ENCODE data around the gene ATP1A3. TPM values are rescaled to one million over a fixed set of nuclear protein-coding genes. Genes with fewer than 3 reads are reported as not detected.
A peak's percentile ranks its signal among the peaks of the same experiment; 100 is the strongest.

ATP1A3 gene
- total and polyA plus RNA-seq, 8 donors: 0.09 to 1.2 (median 0.32) TPM

- FAIRE-seq: peak; percentile 74
Measured at GRCh38 chr19:41957838-41958366, 36.1 kb downstream of the ATP1A3 start.

GRCh38 chr19:41957161-41957837 lies 36.7 kb downstream of the ATP1A3 start:
- ATAC-seq (no peak), FAIRE-seq (no peak), DNase-seq (no peak)
- no peak for TF ChIP-seq CTCF (IDR thresholded peaks at IDR 0.05)
- 73 to 84% methylated on average over 11 of the region's 11 CpGs for WGBS, 2 donors
- intact Hi-C loops (cut with DNase I): no loop called here
- peaks cover 0 to 4% (median 0%) of the 10 kb centered on the region in 3 donors for H3K4me1 ChIP-seq
- no peak overlapping the region for H3K4me3 ChIP-seq
- H3K27ac ChIP-seq: peak overlapping the region in 1 of 4 donors; percentile 87
- no peaks in the 10 kb centered on the region for H3K36me3 ChIP-seq
- no peaks in the 10 kb centered on the region for H3K9me3 ChIP-seq
- no peaks in the 10 kb centered on the region for H3K27me3 ChIP-seq

More at GRCh38 chr19:41957838-41958366, 36.1 kb downstream of the ATP1A3 start:
- WGBS, 2 donors: 5 to 6% methylated on average over 10 of the region's 10 CpGs
- DNase-seq (peak; percentile 73 to 91 (median 82)), ATAC-seq (peak; percentile 83 to 90 (median 84))
- Histone ChIP-seq H3K36me3 (no peaks in the 10 kb centered on the region), H3K27ac (peak overlapping the region; percentile 73 to 87 (median 83)), H3K9me3 (no peaks in the 10 kb centered on the region), H3K4me1 (peaks cover 0 to 4% (median 0%) of the 10 kb centered on the region in 3 donors), H3K4me3 (peak overlapping the region; percentile 75 to 94 (median 80)), H3K27me3 (no peaks in the 10 kb centered on the region)
- TF ChIP-seq CTCF (IDR thresholded peaks at IDR 0.05): peak; percentile 74 to 89 (median 82)
- intact Hi-C loops (cut with DNase I): no loop called here

GRCh38 chr19:41956621-41957020 lies 37.4 kb downstream of the ATP1A3 start:
- intact Hi-C loops (cut with DNase I): no loop called here
- H3K27me3 ChIP-seq: no peaks in the 10 kb centered on the region
- no peaks in the 10 kb centered on the region for H3K9me3 ChIP-seq
- H3K27ac ChIP-seq: no peak overlapping the region
- H3K4me1 ChIP-seq: peaks cover 0 to 4% (median 0%) of the 10 kb centered on the region in 3 donors
- H3K4me3 ChIP-seq: no peak overlapping the region
- ATAC-seq (no peak), DNase-seq (no peak), FAIRE-seq (no peak)
- TF ChIP-seq CTCF (IDR thresholded peaks at IDR 0.05): no peak
- 89 to 90% methylated on average over 13 of the region's 13 CpGs for WGBS, 2 donors
- H3K36me3 ChIP-seq: no peaks in the 10 kb centered on the region

- 73 to 78% methylated on average over 7 of the region's 7 CpGs for WGBS, 2 donors
- Histone ChIP-seq H3K36me3 (no peaks in the 10 kb centered on the region), H3K4me1 (peaks cover 0 to 4% (median 0%) of the 10 kb centered on the region in 3 donors), H3K9me3 (no peaks in the 10 kb centered on the region), H3K27me3 (no peaks in the 10 kb centered on the region), H3K27ac (no peak overlapping the region), H3K4me3 (no peak overlapping the region)
- no peak for DNase-seq
- no peak for ATAC-seq
- no peak for FAIRE-seq
- intact Hi-C loops (cut with DNase I): no loop called here
- TF ChIP-seq CTCF (IDR thresholded peaks at IDR 0.05): no peak
Measured at GRCh38 chr19:41955521-41955920, 38.5 kb downstream of the ATP1A3 start.

- H3K4me3 ChIP-seq: no peak overlapping the region
- WGBS, 2 donors: 4% methylated on average over 12 of the region's 12 CpGs
- no peaks in the 10 kb centered on the region for H3K27me3 ChIP-seq
- ATAC-seq: peak; percentile 65 to 96 (median 88)
- no peak overlapping the region for H3K27ac ChIP-seq
- no peaks in the 10 kb centered on the region for H3K36me3 ChIP-seq
- intact Hi-C loops (cut with DNase I): loop anchor here in 1 of 3 donors (5.0 kb wide), 1 partner anchor 79 kb away; no protein-coding TSS in a partner anchor
- H3K4me1 ChIP-seq: no peaks in the 10 kb centered on the region
- TF ChIP-seq CTCF (IDR thresholded peaks at IDR 0.05): peak; percentile 97 to 98 (median 98)
- peak; percentile 63 to 98 (median 84) for DNase-seq
- no peak for FAIRE-seq
- H3K9me3 ChIP-seq: no peaks in the 10 kb centered on the region
Measured at GRCh38 chr19:41951686-41952172, 42.3 kb downstream of the ATP1A3 start.
